ENCODE measurements around the gene KLF6.

Gene KLF6

DNA sequence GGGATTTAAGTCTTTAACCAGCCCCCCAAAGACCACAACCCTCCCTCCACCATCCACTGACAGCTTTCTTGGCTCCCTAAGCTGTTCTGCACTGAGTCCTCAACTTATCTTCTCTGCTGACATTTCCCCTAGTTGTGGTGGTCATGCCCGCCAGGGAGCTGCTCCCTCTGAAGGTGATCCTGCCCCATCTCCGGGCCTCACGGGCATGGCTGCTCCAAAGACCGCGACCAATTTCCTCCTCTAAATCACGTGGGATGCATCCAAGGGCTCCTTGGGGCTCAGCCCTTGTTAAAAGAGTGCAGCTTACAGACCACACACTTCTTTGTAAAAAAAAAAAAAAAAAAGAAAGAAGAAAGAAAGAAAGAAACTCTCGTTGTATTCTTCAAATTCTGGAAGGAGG lies 27.1 kb upstream of the KLF6 start:
- DNase-seq (ENCODE audit: insufficient read length, low spot score) (no peak), FAIRE-seq (no peak)

DNA sequence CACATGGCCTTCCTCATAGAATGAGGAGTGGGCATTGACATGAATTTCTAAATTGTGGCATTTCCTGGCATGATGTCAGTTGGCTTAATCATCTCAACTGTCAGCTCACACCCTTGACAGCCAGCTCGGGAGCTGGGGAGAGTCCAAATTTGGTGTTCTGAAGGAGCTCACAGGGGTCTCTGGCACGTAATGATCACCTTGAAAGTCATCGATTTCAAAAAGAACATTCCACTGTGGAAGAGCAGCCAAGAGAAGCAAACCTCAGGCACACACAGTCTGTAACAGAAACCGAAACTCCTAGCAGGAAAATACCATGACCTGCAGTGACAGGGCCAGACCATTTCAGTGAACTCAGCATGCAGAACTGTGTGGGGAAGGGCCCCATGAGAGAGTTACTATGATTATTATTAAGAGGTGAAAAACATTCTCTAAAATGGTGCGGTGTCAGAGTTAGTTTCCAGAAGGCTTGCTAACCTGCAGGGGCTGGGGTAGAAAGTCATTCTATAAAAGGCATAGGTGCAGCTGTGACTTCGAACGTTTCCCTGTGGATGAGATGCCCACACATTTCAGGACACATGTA lies 26.4 kb upstream of the KLF6 start:
- no peak for FAIRE-seq

DNA sequence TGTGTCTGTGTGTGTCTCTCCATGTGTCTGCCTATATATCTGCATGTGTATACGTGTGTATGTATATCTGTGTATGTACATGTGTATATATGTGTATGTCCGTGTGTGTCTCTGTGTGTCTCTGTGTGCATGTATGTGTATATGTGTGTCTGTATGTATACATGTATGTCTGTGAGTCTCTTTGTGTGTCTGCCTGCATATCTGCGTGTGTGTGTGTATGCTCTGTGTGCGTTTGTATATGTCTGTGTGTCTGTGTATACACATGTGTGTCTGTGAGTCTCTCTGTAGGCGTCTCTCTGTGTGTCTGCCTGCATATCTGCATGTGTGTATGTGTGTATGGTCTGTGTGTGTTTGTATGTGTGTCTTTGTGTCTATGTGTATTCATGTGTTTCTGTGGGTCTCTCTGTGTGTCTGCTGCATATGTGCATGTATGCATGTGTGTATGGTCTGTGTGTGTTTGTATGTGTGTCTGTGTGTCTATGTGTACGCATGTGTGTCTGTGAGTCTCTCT lies 23.7 kb upstream of the KLF6 start:
- DNase-seq (ENCODE audit: insufficient read length, low spot score) (no peak), FAIRE-seq (peak; percentile 28)

More for the DNA sequence above, 26.4 kb upstream of the KLF6 start:
- no peak for DNase-seq (ENCODE audit: insufficient read length, low spot score)

DNA sequence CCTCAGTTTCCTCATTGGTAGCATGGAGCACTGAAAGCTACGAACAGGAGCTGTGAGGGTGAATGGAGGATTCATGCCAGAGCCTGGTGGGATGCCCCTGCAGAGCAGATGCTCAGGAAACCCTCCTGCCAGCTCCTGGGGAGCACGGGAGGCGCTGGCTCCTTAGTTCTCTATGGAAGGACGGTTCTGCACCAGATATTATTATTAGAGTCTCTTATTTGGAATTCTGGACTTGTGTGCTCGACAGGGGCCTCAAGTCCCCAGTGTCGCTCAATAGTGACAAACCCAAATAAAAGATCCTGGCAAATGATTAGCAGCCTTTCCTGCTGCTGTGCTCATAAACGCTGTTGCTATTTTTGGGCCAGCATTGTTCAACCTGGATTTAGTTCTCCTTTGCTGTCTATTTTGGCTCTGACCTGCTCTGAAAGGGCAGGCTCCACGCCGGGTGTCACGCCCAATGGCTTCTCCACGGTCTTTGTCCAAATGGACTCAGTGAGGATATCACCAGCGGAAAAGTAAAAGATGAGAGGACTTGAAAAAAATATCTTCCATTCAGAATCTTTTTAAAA lies 23.0 kb upstream of the KLF6 start:
- no peak for DNase-seq (ENCODE audit: insufficient read length, low spot score)
- no peak for FAIRE-seq

DNA sequence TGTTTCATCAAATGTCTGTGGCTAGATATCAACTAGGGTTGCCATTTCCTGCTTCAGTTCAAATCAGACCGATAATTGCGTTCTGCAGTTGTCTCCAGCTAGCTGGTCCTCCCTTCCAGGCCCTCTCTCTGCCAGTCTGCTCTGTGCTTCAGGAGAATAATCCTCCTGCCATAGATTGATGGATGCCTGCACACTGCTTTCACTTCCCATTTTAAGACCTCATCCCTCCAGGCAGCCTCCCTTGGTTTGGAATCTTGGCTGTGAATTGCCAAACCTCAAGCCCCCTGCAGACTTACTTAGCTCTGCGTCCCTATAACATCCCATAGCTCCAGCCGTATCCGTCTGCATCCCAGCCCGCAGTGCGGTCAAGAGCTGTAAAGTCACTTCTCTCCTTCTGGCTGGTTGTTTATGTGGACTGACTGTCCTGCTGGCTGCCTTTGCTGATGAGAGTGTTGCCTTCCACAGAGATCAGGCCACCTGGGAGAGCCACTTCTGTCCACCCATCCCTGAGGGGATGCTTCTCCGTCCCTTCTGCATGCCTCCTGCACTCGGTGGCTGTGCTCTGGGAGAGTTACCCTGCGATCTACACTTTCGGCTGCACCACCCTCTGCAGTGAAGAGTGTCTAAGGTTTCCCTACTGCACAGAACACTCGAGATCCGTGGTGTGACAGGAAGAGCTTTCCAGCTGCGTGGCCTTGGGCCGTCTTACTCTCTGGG lies 22.4 kb upstream of the KLF6 start:
- DNase-seq (ENCODE audit: insufficient read length, low spot score) (no peak), FAIRE-seq (no peak)

DNA sequence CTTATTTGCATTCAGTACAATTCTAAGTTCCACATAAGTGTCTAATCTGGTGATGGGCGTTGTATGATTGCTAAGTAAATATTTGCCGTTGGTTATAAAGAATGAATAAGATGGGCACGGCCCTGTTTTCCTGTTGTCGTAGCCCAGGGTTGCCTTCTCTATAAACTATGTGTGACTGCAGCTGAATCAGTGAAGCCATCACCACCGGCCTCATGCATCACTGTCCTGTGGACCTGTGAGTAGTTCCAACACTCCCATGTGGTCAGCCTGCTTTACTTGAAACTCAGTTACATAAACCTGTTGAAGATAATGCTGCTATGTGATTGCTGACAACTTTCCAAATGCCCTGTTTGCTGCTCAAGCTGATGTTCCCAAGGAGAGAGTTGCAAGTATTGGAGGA lies 21.6 kb upstream of the KLF6 start:
- DNase-seq (ENCODE audit: insufficient read length, low spot score) (no peak), FAIRE-seq (no peak)

DNA sequence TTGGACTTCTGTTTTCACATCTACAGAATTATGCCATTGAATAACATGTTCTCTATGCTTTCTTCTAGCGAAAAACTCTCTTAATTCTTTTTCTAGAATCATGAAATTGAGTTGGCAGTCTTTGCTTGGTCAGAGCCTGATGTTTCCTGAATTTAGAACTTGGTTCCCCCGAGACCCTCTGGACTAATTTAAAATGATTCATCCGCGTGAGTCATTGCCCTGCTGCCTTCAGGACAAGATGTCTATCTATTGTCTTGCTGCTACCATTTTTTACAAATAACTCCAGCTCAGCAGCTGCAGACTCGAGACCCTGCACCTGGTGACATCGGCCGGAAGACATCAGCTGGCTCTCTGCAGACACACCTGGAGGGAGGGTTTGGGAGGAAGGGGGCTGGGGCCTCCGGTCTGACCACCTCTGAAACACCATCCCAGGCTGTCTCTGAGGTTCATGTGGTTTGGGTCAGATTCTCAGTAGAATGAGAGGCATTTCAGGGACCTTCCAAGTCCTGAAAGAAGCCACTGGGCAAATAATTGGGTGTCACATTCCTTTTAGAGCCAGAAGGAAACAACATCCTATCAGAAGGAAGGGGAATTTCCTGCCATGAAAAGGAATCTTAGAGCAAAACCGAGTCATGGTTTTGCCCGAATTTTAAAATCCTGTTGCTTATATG lies 20.9 kb upstream of the KLF6 start:
- DNase-seq (ENCODE audit: insufficient read length, low spot score) (no peak), FAIRE-seq (no peak)

DNA sequence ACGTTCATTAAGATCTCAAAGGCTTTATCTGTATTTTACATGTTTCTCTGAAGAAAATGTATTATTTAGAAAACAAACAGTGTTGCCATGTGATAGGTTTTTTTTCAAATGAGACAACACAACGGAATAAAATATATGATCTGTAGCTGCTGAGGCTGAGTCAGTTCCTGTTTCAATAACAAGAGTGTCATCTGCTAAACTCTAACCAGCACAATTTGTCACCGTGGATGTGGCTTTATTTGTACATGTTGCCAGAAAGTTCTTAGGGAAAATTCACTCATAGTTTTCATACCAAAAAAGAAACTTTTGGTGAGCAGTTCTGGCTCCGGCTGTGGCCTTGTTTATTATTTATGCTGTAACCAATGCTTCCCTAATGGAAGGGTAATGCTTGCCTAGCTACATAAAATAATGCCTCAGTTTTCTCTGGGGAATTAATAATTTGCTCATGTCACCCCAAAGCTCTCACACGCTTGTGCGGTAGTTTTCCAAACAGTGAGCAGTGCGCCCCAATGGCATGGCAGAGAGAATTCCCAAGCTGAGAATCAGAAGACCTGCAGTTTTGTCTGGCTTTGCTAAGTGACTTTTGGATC lies 20.3 kb upstream of the KLF6 start:
- FAIRE-seq (no peak), DNase-seq (ENCODE audit: insufficient read length, low spot score) (no peak)

DNA sequence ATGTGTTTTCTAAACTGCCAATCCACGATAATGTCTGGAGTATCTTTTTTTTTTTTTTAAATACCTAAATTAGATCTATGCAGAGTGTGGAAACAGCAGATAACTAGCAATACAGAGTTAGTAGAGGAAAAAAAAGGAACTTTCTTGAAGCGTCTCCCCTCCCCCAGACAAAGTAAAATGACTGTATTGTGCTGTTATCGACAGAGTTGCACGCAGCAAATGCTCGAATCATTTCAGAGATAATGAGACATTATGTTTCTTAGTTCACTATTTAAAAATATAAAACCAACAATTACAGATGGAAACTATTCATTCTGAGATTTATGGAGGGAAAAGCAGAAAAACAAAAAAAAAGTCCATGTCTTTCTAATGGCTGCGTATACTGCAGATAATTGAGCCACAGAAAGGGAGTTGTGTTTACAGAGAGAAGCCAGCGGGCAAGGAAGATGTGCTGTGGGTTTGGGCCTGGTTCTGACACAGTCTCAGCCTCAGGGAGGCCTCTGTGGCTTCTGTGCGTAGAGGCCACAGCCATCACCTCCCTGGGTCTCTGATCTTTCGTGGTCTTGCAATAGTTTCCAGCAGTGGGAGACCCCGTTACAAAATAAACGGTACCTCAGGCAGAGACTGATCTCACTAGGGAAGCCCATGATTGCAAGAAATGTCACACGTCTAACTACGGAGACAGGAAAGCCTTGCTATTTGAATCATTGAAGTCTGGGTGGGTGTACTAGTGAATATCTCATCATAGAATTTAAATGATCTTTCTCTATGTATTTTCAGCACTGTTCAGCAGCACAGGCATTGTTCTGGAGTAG lies 19.1 kb upstream of the KLF6 start:
- no peak for FAIRE-seq
- DNase-seq (ENCODE audit: insufficient read length, low spot score), result no peak

DNA sequence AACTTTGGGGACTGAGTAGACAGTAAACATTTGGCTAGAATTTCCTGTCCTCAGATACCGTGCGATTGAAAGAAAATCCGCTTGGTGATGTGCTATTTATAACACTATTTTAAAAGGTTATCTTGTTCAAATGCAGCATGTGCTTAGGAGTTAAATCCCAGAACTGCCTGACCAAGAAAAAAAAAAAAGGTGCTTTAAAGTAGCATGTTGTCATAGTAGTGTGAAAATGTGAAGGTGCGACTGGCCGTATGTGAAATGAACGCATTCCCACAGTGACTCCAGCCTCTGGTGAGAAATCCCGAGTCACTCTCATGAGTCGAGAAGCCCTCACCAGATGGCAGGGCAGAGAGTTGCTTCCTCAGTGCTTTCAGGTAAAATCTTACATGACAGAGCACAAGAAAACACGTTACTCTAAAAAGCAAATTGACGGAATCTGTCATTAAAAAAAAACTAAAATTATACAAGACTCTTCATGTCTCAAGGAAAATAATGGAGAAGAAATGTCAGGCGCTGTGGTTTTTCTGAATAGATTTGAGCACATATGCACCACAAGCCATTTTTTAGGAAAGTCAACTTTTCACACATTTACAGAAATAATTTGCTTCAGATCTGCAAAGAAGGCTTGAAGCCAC lies 18.4 kb upstream of the KLF6 start:
- FAIRE-seq (no peak), DNase-seq (ENCODE audit: insufficient read length, low spot score) (no peak)

DNA sequence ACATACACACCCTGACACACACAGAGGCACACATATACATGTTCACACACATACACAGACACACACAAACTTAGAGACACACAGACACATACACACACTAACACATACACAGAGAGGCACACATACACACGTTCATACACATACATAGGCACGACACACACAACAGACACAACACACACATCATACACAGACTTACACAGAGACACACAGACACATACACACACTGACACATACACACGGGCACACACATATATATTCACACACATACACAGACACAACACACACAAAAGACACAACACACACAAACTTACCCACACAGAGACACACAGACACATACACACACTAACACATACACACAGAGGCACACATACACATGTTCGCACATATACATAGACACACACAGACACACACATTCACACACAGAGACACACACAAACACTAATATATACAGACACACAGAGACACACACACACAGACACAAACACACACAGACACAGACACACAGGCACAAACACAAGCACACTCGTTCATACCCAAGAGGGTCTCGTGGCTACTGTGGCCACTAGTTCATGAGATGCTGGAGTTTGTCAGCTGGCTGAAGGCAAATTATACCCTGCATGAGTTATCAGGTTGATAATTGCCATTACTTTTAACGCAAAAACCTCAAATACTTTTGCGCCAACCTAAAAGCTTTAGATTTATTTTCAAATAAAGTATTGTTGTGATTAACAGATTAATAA lies 17.7 kb upstream of the KLF6 start:
- no peak for DNase-seq (ENCODE audit: insufficient read length, low spot score)
- peak; percentile 80 for FAIRE-seq

DNA sequence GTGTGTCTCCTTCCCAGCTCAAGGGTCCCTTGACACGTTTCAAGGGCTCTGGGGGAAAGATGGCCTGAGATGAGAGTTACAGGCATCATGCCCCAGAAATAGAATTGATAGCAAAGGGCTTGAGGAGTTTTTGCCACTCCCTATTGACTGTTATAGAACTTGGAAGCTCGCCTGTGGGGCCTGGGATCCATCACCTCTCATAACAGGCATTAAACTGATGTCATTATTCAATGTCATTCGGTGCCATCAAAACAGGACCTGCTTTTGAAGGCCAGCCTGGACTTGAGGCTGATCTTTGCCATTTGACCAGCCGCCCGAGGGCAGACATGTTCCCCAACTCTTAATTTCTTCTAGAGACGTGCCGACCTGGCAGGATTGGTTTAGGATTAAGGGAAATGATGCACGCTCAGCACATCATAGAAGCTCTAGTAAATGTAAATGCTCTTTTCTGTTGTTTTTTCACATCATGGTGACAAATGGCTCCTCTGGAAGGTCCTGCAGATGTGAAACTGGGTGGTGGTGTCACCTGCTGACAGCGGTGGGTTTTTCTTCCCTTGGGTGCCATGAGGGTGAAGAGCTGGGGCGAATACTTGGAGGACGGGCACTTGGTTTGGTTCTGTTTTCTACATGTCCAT lies 16.7 kb upstream of the KLF6 start:
- no peak for DNase-seq (ENCODE audit: insufficient read length, low spot score)
- FAIRE-seq, result no peak

DNA sequence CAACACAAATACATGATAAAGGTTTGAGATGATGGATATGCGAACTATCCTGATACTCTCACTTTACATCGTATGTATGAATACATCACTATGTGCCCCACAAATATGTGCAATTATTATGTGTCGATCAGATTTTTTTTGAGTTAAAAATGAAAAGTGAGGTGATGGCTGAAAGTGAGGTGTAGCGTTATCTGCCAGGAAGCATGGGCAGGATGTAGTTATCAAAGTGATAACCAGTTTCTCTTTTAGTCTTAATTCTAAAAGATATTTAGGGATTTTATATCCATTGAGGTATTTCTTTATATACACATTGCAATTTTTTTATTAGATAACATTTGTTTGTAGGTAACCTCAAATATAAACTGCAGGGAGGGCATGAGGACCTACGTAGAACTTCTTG lies 15.6 kb upstream of the KLF6 start:
- DNase-seq (ENCODE audit: insufficient read length, low spot score) (no peak), FAIRE-seq (no peak)

DNA sequence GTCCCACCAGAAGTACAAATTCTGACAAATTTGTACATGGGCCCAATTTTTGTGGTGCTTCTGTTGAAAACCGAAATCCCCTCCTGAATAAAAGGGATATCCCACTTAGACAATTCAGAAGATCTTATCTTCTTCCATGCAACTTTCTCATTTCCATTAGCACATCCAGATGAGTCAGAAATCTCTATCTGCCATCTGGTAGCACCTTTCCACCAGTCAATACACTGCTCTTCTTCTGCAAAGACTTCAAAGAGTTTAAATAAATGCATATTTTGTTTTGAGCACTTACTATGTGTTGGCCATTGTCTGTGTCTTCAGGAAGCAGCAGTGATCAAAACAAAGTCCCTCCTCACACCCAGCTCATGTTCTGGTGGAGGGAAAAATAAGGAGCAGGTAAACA lies 12.7 kb upstream of the KLF6 start:
- DNase-seq (ENCODE audit: insufficient read length, low spot score) (no peak), FAIRE-seq (no peak)

DNA sequence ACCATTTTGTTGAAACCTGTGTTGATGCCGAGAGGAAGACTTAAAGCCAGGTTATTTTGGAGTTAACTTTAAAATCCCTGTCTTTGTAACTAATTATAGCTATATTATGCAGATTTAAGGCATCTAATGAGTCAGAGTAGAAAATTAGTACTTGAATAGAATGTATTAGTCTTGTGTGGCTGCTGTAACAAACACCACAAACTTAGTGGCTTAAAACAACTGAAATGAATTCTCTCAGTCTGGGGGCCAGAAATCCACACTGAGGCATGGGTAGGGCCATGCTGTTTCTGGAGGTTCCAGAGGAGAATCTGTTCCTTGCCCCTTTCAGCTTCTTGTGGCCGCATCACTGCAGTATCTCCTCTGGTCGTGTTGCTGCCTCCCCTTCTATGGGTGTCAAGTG lies 8.5 kb upstream of the KLF6 start:
- DNase-seq (ENCODE audit: insufficient read length, low spot score) (no peak), FAIRE-seq (no peak)

DNA sequence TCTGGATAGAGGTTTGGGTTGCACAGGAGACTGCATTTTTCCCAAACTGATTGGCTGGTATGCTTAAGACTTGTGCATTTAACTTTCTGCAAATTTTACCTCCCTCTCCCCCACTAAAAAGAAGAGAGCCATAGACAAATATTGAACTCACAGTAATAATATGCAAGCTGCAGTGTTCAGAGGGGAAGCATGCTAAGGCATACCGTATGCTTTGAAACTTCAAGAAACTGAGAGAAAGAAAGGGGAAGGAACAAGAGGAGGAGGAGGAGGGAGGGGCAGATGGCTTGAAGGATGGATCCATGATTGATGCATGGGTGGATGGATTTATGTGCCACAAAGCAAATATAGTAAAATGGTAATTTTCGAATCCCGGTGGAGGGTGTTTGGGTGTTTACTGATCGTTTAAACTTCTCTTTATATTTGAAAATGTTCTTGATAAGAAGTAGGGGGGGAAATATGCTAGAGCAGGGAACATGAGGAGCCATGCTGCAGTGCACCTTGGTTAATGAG lies 7.8 kb upstream of the KLF6 start:
- no peak for FAIRE-seq
- no peak for DNase-seq (ENCODE audit: insufficient read length, low spot score)

DNA sequence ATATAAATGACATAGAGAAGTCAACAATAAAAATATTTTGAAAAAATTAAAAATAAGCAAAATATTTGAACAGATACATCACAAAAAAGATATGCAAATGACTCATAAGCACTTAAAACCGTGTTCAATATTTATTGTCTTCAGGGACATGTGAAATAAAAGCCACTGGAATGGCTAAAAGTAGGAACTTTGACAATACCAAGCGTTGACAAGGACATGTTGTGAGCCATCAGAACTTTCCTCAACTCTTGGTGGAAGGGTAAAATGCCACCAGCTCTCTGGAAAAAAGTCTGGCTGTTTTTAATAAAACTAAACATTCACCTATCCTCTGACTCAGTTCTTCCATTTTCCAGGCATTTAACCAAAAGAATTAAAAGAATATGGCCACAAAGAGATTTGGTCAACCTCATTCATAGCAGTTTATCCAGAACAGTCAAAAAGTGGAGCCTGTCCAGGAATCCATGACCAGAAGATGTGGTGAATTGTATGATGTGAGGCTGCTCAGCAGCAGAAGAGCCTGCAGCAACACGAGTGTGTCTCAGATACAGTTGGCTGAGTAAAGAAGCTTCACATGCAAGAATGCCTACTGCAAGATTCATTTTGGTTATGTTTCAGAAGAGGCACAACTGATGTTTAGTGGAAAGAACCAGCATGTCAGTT lies 7.1 kb upstream of the KLF6 start:
- FAIRE-seq, result no peak
- DNase-seq (ENCODE audit: insufficient read length, low spot score), result no peak

DNA sequence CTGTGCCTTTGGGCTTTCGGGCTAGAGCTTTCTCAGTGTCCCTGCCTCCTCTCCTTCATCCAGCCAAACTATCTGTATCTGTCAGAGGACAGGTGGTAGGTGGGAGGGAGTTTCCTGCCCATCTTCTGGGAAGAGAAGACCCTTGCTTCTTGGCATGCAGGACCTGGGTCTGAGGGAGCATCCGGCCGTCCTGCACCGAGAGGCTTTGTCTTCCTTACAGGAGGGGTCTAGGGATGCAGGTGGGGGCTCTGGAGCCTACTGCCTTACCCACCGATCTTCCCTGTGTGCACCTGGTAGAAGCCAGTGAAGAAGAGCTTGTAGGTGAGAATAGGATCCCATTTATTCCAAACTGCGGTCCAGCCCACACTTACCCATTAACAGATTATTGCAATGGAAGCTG lies 5.8 kb upstream of the KLF6 start:
- FAIRE-seq (no peak), DNase-seq (ENCODE audit: insufficient read length, low spot score) (no peak)

All from HTR-8/SVneo (cell line).